SKM-1 treated with dmso at 0.1 percent for 144 hours (cell line): Measurements from ENCODE around the gene TRIP11.

Source experiments
- DNase-seq: peaks from one replicate; lab custom pipeline; 2025; ENCODE audit not compliant: unreplicated experiment; lab: John Stamatoyannopoulos, UW

Gene TRIP11

DNA sequence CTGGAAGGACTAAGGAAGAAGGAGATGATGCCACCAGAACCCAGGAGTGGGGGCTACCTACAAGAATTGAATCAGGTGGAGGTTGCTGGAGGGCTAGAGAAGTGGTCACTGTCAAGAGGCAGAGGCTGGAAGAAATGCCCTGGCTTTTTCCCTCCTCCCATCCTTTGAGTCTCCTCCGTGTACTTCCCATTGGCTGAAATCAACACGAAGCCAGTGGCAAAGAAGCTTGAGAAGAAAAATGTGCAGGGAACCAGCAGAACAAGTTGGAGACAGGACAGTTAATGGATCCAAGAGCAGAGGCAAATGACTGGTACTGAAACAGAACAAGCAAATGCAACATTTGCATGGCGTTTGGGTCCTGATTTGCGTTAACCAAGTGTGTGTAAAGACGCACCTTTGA, 83.2 kb downstream of the TRIP11 start:
- no peak for DNase-seq

DNA sequence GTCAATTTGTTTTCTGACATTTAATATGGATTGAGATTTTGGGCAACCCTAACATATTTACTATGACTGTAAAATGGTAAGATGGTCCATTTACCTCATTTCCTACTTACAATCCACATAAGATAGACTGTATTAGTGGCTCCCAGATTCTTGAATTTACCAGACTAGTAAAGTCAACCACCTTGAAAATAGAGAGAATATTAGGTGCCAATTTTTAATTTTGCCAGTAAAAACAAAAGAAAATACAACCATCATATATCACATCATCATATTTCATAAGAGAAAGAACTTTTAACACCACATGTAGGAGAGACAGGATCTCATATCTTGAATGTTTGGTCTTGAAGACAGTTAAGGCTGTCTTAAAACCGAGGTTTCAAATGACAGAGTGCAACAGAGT, 84.7 kb downstream of the TRIP11 start:
- no peak for DNase-seq

DNA sequence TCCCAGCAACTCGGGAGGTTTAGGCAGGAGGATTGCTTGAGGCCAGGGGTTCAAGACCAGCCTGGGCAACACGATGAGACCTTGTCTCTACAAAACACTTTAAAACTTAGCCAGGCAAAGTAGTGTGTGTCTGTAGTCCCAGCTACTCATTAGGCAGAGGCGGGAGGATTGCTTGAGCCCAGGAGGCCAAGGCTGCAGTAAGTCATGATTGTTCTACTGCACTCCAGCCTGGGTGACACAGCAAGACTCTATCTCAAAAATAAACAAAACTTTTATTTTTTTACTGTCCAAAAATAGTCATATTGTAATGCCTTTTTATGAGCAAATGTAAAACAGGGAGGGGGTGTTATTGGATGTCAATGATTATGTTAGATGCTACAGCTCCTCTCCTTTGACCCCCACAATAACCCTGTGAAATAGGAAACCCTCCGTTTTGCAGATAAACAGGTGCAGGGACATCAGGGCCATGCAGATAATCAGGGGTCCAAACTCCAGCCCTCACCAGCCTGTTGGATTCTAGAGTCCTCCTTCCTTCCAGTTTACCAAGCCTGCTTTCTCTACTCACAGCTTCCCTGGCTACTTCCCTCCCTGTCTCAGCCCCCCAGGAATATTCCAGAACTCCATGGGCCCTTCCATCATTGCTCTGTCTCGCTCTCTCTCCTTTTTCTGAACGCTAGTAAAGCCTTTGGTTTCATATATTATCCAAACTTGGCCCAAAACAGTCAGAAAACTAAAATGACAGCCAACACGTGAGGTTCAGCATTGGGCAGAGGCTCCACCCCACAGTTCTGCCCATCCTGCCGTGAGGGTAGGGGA, 86.5 kb downstream of the TRIP11 start:
- no peak for DNase-seq

DNA sequence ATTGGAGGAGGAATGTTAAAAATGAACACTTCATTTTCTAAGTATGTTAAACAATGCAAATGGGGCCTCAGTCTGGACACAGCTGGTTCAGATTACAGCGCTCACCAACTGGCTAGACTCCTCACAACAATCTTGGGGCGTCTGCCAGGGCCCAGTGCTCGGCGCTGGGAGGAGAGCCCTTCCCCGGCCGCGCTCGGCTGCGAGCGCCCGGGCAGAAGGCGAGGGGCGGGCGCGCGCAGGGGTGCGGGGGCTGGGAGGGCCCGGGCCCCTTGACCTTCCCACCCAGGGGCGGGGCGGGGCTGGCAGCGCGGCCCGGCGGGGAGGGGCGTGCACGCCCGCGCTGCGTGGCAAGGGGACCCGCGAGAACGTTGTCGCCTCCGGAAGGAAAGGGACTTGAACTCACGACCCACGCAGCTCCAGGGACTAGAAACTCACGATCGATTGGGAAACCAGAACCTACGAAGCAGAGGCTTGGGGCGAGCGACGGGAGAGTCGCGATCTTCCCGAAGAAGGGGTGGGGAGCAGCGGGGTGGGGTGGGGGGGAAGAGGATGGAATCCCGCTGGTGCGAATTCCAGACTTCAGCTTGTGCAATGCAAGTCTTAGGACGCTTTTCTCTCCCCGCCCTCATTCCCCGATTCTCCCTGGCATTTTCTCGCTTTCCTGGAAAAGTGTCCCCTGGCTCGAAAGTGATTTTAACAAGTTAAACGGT, 92.2 kb downstream of the TRIP11 start, which contains the start of gene FBLN5:
TSS of gene FBLN5 (minus strand) at position 220 of the 710 bp plus-strand sequence. CDS start 465 bp downstream, outside the sequence.
- DNase-seq = no peak

DNA sequence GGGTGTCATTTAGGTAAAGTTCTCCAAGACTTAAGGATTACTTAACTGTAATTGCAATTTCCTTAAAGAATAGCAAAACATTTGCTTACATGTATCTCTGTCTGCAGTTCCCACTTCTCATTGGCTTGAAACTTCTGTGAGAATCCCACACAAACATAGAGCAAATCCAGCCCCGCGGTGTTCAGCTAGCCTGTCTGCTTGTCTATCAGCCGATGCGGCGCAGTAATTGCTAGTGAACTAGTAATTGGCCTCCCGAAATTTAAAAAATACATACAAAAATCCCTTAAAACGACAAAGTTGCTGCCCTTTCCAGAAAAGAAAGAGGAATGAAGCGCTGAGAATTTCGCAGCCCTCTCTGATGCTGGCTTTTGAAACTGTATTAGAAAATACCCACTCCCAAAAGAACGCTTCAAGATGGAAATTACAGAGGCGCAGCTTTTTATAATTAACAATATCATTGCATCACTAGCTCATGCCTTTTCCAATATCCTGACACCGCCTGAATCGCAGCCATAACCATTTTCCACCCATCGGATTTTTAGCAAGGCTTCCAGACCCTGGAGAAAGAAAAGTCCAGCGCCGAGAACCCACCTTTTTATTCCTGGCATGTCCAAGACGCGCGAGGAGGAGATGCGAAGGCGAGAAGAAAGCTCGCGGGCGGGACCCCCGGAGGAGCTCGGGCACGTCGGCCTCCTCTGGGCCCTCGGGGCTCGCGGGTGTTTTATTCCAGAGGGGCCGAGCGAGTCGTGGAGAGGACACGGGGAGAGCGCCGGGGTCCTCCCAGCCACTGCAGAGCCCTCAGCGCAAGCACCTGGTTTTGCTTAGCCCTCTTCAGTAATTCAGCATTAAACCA, 93.0 kb downstream of the TRIP11 start:
- DNase-seq = no peak

DNA sequence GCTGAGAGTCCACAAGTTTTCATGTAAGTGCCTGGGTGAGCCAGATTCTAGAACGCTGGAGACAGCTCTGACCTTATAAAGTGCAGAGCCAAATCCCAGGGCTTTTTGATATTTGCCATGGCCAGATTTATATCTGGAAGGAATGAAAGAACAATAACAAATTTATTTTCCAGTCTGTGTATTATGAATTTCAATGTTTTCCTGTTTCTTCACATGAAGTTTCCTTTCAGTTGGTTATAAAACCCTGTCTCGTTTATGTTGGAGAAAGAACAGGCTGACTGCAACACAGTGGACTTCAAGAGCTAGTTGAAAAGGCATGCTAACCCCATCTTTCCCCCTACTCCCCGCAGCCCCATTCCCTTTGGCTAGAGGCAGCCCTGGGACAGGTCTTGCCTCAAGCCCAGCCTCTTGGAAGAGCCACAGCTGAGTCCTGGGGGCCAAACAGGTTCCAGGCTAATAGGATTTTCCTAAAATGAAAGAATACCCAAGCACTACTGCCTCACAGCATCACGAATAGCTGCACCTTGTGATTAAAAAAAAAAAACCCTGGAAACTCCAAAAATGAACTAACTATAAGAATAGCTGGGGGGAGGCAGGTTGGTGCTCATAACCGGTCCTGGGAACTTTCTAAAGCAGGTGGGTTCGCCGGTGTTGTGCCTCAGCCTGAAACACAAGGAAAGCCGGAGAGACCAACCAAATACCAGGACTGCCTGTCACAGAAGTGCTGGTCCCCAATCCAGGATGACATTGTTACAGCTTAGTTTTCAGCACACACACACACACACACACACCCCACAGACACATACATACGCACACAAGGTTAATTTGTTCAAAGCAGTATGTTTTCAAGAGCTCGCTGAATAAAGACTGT, 93.9 kb downstream of the TRIP11 start:
- no peak for DNase-seq

DNA sequence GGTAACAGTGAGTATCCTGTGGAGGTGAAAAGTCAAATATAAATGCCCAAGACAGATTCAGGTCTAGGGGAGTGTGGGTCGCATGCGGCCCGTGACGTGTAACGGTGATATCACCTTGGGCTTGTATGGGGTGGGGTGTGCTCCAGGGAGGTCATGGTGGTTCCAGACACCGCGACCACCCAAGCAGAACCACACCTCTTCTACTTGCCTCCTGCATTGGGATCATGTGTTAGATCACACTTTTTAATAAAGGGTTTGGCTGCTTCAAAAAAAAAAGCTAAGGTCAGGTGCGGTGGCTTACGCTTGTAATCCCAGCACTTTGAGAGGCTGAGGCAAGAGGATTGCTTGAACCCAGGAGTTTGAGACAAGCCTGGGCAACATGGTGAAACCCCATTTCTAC, 96.9 kb downstream of the TRIP11 start:
- DNase-seq = no peak

DNA sequence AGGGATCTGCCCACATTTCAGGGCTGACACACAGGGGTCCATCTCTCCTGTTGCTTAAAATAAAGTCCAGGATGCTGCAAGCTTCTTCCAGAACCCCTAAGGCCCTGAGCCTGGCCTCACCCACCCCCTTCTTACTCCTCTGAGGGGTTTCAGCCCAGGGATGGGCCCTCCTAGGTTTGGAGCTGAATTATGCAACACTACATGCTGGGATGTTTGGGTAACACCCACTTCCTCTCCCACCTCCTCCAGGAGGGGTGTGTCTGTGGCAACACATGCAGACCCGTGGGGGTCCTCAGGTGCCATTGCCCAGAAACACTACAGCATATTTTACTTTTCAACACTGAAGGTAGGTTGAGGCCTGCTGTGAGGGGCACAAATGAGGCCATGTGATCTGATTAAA, 97.7 kb downstream of the TRIP11 start:
- no peak for DNase-seq

DNA sequence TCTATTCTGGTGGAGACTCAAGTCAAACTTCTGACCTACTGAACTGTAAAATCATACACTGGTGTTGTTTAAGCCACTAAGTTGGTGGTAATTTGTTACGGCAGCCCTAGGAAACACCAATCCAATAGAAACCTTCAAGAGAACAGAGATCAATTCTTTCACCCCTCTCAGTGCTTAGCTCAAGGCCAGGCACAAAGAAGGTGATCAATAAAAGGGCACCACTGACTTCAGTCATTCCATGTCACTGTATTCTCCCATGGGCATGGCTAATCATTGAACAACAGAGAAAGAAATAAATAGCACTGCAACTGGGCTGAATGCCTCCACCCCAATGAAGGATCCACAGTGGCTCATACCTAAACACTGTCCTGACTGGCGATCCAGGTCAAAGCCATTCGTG, 99.7 kb downstream of the TRIP11 start:
- DNase-seq = no peak

DNA sequence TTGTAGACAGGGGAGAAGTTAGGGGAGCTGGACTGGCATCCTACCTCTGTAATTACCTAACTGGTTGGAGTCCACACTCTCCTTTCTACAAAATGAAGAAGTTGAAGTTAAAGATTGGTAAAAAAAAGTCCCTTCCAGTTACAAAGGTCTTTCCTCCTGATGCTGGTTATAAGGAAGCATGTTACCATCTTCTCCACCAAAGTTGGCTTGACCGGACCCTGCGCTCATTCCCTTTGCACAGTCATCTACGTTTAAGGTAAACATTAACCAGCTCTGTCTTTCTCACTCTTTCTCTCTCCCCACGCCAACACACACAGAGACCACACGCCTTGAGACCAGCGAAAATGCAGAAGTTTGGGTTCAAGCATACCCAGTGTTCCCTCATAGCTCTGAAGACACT, 104.3 kb downstream of the TRIP11 start:
- DNase-seq = no peak

DNA sequence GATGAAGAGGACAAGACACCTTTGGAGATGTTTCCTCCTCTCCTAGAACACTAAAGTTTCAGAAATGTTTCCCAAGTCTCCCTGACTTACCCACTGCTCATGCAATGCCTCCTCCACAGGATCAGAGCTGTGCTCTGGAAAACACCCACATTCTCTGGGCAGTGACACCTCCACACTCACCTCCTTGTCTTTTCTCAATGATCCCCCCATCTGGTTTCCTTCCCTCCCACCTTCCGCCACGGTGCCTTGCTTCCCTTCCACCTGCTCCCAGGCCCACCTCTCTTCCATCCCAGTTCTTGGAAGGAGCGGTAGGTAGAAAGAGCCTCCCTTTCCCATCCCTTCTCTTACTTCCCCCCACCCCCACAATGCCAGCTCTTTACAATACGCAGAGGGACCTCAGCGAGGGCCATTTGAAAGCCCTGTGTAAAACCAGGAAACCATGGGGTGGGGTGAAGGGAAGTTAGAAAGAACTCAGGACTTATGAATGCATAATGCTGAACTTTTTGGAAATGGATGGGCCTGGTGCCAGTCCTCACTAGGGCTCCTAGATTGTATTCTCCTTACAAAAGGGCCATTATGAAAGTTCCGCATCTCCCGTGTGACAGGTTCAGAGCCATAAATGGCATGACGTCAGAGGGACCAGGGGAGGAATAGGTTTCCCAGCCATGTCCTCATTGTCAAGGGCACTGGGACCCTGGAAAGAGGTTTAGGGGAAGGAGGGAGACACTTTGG, 105.1 kb downstream of the TRIP11 start:
- no peak for DNase-seq

DNA sequence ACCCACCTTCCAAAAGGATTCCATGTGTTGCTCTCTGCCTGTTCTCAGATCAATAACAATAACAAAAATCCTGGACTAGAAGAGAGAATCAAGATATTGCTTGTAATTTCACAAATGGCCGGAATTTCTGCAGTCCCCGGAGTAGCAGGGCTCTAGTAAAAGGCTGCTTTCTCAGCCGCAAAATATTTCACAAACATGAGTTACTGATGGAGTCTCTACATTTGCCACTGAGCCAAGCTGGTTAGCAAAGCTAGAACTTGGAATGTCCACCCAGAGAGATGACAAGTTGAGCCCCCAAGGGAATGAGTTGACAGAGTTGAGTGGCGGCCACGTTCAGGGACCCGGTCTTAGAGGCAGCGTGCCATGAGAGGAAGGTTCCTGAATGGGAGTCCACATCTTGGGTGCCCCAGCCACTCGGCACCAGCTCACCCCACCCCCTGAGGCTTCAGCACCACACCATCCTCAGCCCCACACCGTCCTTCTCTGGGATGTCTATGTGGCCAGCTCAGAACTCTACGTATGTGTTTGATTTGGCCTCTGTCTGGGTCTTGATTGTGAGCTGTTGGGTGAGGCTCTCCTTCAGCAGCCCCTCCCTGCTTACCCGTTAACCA, 108.3 kb downstream of the TRIP11 start:
- DNase-seq = no peak

DNA sequence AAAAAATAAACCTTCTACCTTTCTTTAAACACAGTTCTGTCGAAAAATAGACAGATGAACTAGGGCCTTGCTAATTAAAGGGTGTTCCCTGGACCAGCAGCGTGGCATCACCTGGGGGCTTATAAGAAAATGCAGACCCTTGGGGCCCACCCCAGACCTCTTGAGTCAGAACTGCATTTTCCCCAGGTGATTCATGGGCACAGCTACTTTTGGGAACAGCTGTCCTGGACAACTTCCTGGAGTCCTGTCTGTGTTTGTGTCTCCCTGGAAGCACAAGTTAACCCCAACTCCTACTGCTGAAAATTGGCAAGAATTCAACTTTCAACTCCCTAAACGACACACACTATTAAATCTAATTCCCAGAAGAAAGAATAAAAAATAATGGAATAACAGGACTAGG, 110.2 kb downstream of the TRIP11 start:
- DNase-seq = no peak

DNA sequence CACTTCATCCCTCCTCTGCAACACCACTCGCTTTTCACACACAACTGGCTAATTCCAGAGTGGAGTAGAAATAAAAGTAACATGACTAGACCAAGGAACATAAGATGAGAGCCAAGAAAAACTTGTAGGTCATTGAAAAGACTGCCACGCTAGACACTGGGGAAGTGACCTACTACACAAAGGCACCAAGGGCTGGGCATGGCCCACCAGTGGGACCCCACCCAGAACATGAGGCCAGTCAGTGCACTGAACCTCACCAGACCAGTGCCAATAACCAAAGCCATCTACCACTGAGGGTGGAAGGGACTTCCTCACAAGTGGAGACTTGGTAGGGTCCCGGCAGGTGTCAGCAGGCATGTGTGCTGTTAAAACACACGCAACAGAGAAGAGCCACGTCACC, 112.1 kb downstream of the TRIP11 start:
- no peak for DNase-seq

DNA sequence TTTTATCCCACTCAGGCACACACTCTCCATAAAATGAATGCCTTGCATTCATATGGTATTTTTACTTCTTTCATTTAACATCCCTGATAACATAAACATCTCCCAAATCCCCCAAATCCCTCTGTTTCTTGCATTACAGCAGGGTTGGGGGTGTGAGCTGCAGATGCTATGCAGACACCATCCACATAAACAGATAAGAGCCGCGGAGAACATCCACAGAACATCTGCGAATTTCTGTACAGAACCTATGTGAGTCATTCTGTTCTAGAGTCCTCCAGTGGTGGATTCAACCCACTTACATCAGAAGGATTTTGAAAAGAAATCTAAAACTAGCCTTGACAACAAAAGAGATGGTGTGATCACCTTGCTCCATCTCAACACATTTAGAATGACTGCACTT, 112.7 kb downstream of the TRIP11 start:
- DNase-seq = no peak

DNA sequence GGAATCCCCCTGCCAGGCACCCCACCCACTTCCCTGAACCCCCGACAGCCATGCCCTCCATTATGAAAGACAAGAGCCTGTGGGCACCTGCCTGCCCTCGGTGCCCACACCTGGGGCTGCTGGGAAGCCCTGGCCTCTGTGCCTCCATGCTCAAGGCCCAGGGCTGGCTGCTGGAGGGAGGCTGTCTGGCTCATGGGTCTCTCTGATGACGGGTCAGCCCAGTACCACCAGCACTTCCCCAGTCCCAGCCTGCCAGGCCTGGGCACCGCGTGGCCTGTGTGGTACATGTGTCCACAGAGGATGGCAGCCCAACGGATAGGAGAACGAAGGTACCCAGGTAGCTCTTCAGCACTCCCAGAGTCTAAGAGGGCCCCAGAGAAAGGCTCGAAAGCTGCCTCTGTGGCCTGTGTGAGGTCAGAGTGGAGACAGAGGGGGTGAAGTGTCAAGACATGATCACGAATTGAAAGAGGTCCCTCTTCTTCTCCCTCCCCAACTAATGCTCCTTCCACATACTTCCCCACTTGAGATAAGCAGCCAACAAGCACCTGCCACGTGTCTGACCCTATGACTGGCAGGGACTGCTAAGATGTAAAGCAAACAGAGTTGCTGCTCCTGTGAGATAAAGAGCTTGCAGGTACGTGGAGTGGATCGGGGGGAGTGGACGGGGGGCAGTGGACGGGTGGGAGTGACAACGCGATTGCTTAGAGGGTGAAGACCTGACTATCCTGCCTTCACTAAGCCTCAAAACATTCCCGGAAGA, 113.5 kb downstream of the TRIP11 start:
- DNase-seq = no peak

DNA sequence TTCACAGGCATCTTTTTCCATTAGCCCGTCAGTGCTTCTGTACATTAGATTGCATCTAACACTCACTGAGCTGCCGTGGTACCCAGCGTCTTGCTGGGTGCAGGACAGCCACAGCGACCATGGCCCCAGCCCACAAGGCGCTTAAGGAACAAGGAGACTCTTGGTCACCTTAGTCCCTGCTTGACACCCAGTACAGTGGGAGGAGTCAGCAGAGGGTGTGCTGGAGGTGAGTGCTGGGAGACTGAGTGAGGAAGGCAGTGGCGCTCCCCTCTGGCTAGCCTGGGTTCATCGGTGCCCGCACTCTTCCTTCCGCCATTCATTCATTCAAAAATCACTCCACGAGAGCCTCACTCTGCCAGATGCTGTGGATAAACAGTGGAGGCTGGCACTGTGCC, 114.1 kb downstream of the TRIP11 start:
- DNase-seq = no peak

DNA sequence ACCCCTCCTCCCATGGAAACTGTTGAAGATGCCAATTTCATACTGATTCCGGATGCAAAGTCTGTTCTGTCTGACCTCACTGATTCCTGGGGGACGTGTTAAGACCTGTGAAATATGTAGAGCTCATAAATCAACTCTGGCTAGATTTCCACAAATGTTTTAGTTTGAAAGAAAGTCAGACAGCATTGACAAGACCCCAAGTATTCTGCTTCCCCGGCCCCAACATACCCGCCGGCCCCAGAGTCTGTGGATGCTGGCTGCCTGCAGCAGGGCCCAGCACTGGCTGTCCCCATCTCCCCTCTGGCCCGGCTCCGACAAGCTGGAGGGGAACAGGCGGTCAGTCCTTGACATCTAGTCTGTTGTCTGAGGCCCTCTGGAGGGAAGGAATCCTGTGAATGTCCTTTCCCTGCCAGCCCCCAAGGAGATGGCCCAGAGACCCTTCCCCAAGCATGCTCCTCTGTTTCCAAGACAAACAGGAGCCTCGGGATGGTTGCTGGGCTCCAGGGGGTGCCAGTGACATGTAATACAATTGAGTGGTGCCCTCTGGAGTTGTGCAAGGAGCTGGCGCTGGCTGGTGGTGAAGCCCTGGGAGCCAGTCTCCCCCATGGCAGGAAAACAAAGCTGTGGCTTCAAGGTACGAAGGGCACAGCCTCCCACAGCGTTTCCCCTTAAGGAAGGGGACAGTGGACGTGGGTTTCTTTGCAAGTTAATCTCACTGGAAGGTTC, 114.7 kb downstream of the TRIP11 start:
- DNase-seq = no peak
